ENCODE results near the gene FRMD1.

DNA sequence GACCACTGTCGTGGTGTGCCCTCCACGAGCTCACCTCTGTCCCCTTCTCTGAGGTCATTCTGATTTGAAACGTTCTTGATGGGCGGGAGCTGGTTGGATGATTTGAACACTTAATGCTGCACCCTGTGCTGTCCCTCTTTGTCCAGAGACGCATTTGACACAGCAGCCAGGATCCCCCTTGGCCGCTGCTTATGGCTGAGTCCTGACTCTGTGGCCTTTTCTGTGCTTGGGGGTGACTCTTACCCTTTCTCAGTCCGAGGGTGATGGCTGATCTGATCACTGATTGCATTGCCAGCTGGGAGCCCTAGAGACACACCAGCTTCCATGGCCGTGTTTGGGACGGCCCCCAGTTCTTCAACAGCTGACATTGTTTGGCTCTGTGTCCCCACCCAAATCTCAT lies 43.5 kb upstream of the FRMD1 start:
- no peak for TF ChIP-seq ZFP69B (tag by site-specific recombination; IDR thresholded peaks at IDR 0.05)
- TF ChIP-seq ELK4 (IDR thresholded peaks at IDR 0.05; ENCODE audit: borderline replicate concordance, low read depth, low read length): no peak
- no peak for TF ChIP-seq ZNF23 (tag by site-specific recombination; IDR thresholded peaks at IDR 0.05; ENCODE audit: borderline replicate concordance)
- no peak for TF ChIP-seq REST (tag by site-specific recombination; IDR thresholded peaks at IDR 0.05)
- no peak for TF ChIP-seq CTCF (tag by site-specific recombination; IDR thresholded peaks at IDR 0.05)
- no peak for TF ChIP-seq ZNF140 (tag by site-specific recombination; IDR thresholded peaks at IDR 0.05)
- no peak for TF ChIP-seq KLF16 (tag by site-specific recombination; IDR thresholded peaks at IDR 0.05)
- no peak for TF ChIP-seq HOXA7 (CRISPR knock-in tag; IDR thresholded peaks at IDR 0.05; ENCODE audit: borderline replicate concordance)
